ENCODE measurements around the gene RXRA.

RXRA gene

GRCh38 chr9:134403292-134403681 lies 77.0 kb downstream of the RXRA start:
- no peak for DNase-seq (ENCODE audit: low read depth)

DNA sequence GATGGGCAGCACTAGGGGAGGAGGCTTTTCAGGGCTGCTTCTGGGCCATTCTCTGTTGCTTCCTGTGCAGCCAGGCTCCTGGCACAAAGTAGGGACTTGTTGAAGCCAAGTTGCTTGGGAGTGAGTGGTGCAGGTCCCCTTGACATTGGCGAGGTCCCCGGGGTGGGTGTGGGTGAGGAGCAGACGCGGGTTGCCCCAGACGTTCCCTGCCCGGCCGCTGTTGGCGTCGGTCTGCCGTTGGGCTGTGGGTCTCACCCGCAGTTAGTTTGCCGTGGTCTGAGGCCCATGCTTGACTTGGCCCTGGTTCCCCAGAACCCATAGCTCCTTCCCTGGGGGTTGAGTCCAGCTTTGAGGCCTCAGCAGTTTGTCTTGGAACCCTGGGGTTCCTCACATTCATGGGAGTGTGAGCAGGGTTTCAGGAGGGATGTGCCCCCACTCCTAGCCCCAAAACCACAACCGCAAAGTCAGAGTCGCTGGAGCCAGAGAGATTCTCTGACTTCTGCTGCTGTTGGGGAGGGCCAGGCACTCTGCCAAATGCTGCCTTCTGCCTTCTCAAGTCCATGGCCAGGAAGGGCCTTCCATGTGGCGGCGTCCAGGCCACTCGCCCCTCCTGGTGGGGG lies 77.5 kb downstream of the RXRA start:
- DNase-seq (ENCODE audit: low read depth), result peak; percentile 49

- no peak for DNase-seq (ENCODE audit: low read depth)
These were observed 78.4 kb downstream of the RXRA start for GRCh38 chr9:134404376-134405358.

- DNase-seq (ENCODE audit: low read depth), result no peak
These were observed 79.3 kb downstream of the RXRA start for GRCh38 chr9:134405527-134405926.

GRCh38 chr9:134406366-134407120 lies 80.3 kb downstream of the RXRA start:
- no peak for DNase-seq (ENCODE audit: low read depth)

- DNase-seq (ENCODE audit: low read depth), result peak; percentile 75
These were observed 81.0 kb downstream of the RXRA start for GRCh38 chr9:134407121-134407779.

- no peak for DNase-seq (ENCODE audit: low read depth)
These were observed 82.1 kb downstream of the RXRA start for GRCh38 chr9:134408389-134408788.

DNA sequence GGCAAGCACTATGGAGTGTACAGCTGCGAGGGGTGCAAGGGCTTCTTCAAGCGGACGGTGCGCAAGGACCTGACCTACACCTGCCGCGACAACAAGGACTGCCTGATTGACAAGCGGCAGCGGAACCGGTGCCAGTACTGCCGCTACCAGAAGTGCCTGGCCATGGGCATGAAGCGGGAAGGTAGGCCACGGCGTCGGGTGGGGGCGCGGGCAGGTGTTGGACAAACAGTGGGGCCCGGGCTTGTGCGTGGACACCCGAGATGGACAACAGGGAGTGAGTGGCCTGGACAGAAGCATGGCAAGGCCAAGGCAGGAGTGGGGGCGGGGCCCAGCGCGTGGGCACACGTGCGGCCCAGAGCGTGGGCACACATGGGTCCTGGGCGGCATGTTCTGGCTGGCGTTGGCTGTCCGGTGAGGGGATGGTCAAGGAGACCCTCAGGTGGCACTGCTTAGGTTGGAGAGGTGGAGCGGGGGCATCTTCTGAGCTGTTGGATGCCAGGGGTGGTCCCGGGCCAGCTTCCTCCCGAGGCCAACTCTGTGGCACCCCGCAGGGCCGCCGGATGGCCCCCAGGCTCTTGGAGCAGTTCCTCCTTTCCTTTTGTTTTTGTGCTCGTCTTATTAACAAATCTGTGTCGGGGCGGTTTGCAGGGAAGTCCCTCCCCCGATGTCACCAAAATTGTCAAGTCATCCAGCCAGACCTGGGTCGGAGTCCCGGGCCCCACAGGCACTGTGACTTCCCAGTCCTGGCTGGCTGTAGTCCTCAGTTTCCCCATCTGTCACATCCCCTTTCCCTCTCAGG lies 82.9 kb downstream of the RXRA start:
- DNase-seq (ENCODE audit: low read depth), result no peak

- no peak for DNase-seq (ENCODE audit: low read depth)
These were observed 84.0 kb downstream of the RXRA start for GRCh38 chr9:134410071-134410834.

DNA sequence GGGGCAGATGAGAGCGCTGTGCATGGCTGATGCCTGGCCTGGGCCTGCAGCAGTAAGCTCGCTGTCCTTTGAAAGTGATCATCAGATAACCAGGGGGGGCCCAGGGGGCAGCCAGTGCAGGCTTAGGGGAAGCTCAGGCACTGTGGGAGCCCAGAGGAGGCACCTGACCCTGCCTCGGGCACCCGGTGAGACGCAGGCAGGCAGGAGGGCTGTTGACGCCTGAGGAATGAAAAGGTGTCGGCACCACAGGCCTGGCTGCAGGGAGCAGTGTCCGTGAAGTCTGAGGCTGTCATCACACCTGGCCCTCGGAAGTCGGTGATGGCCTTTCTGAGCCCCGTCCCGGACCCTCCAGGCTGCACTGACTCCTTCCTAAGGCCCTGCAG lies 84.6 kb downstream of the RXRA start:
- no peak for DNase-seq (ENCODE audit: low read depth)

- DNase-seq (ENCODE audit: low read depth), result no peak
These were observed 85.4 kb downstream of the RXRA start for GRCh38 chr9:134411440-134412297.

DNA sequence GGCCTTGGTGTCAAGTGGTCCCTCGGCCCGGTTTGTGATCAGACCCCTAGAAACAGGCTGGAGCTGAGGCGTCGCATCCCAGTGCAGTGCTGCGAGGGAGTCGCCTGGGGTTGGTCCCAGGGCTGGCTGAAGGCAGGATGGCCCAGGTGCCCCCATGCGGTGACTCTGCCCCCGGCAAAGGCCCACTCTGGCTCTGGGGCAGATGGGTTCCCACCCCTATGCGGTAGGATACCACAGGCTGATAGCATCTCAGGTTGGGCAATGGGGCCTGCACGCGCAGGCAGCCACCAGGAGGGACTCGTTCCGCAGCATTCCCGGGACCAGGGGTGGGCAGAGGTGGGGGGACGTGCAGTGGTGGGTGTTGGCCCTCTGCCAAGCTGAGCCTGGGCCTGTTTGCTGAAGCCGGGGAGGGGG lies 86.0 kb downstream of the RXRA start:
- DNase-seq (ENCODE audit: low read depth), result no peak

GRCh38 chr9:134413112-134413715 lies 87.0 kb downstream of the RXRA start:
- DNase-seq (ENCODE audit: low read depth), result no peak

DNA sequence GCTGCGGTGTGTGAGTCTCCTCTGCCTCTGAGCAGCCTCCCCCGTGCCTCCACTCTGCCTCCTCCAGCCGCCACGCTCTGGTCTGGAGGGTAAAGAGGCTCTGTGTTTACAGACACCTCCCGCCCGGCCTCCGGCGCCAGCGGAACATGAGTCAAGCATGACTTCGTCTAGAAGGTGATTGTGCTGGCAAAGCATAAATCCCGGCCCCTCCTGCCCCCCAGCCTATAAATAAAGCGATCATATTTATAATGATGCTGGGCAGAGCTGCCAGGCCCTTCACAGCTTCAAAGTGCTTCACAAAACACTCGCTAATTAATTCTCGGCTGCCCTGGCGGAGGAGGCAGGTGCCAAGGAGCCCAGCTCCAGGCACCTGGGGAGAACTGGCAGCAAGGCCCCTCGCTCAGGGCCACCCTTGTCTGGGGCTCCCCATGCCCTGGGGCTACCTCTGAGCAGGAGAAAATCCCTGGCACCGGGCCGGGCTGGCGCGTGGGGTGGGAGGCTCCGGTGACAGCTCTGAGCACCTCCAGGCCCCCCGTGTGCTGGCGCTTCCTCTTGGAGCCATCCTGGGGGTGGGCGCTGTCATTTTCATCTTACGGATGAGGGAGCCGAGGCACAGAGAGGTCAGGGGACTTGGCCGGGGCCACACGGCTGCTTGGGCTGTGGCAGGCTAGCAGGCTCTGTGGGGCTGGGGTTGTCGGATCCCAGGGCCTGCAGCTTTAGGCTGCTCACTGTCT lies 87.8 kb downstream of the RXRA start:
- DNase-seq (ENCODE audit: low read depth), result peak; percentile 22

- no peak for DNase-seq (ENCODE audit: low read depth)
These were observed 88.7 kb downstream of the RXRA start for GRCh38 chr9:134414900-134415425.

DNA sequence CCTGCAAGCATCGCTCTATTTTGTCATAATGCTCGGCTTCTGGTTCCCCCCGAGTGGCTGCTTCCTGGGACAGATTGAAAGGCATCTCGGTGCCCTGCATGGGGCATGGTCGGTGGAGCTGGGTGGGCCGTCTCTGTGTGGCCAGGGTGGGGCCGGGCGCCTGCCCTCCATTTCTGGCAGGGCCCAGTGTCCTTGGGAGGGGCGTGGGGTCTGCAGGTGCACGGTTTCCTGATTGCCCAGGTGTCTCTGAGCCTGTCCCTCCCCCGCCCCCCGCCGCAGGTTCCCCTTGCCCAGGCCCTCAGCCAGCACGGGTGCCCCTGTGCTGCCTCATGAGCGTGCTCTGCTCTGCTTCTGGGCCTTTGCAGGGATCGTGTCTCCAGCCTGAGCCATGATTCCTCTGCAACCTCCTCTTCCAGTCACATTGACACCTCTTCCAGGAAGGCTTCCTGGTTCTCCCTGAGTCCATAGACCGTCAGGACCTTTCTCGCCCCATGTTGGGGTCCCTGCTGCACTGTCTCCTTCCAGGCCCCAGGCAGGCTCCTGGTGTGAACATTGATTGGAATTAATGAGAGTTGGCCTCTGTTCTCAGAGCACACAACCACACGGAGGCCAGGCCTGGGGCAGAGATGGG lies 90.2 kb downstream of the RXRA start:
- no peak for DNase-seq (ENCODE audit: low read depth)

DNA sequence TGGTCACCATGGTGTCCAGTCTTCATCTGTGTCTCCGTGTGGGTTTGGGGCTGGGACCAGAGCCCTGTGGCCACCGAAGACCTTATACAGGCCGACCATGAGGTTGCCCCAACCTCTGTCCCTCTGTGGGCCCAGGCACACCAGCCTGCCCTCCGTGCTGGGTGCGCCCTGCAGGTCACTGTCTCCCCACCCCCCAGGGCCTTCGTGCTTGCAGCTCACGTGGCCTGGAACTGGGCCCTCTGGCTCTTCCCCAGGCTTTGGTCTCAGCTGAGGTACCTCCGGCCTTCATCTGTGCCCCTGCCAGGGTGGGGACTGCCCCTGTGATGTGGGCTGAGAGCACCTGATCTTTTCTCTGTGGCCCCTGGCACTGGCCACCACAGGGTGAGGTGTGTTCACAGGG lies 92.1 kb downstream of the RXRA start:
- DNase-seq (ENCODE audit: low read depth), result no peak

Measured in fibroblast of the conjunctiva (primary cell).